Stimulated activated CD8-positive, alpha-beta memory T cell treated with anti-CD3 and anti-CD28 coated beads, Interleukin-2, amount 100 ng/mL, for 48 hours (primary cell): ENCODE data around the gene GRK5.

ENCODE experiments used
- DNase-seq, 2 donors: peaks; one replicate each; pipeline ENCODE4 v3.0.0-alpha.2; 2020; ENCODE audit warnings: low read depth in 2 of 2

GRK5 gene

GRCh38 chr10:119360181-119360921 lies 153.0 kb downstream of the GRK5 start:
- DNase-seq = no peak

GRCh38 chr10:119361037-119361436 lies 153.7 kb downstream of the GRK5 start:
- DNase-seq = no peak

GRCh38 chr10:119362122-119362521 lies 154.8 kb downstream of the GRK5 start:
- no peak for DNase-seq

GRCh38 chr10:119364645-119365600 lies 157.6 kb downstream of the GRK5 start:
- no peak for DNase-seq

- DNase-seq = no peak
Measured at GRCh38 chr10:119365773-119366599, 158.6 kb downstream of the GRK5 start.

- no peak for DNase-seq
Measured at GRCh38 chr10:119367841-119368549, 160.6 kb downstream of the GRK5 start.

- no peak for DNase-seq
Measured at GRCh38 chr10:119368581-119368980, 161.2 kb downstream of the GRK5 start.

- DNase-seq = no peak
Measured at GRCh38 chr10:119368991-119369869, 161.9 kb downstream of the GRK5 start.

- DNase-seq = no peak
Measured at GRCh38 chr10:119370111-119370741, 162.9 kb downstream of the GRK5 start.

GRCh38 chr10:119370972-119371703 lies 163.8 kb downstream of the GRK5 start:
- DNase-seq = no peak

- DNase-seq = no peak
Measured at GRCh38 chr10:119371704-119372663, 164.6 kb downstream of the GRK5 start.

GRCh38 chr10:119373294-119374102 lies 166.1 kb downstream of the GRK5 start:
- no peak for DNase-seq

GRCh38 chr10:119374236-119374635 lies 166.9 kb downstream of the GRK5 start:
- DNase-seq = no peak

GRCh38 chr10:119375574-119376272 lies 168.4 kb downstream of the GRK5 start:
- no peak for DNase-seq

GRCh38 chr10:119377451-119377957 lies 170.1 kb downstream of the GRK5 start:
- DNase-seq = no peak
